Posterior cingulate gyrus (tissue), 11 donors: Measurements from ENCODE around the gene AMY2B.
"Not testable (repeated sequence)": the region's sequence is repeated elsewhere in the genome, so short reads cannot be mapped to it uniquely, and the experiment has no call there.

Experiments used
- DNase-seq, 10 donors: peaks; one replicate each; pipeline versions ENCODE4 v3.0.0 to v3.0.0-alpha.2; 2020 to 2021; ENCODE audit warnings: mixed read lengths in 3 of 10
- intact Hi-C: fragments of 100-400 bp; cut with DNase I; formaldehyde crosslinking; loops from one replicate; pipeline ENCODE4 v1.15.1; 2023

Gene AMY2B

DNA sequence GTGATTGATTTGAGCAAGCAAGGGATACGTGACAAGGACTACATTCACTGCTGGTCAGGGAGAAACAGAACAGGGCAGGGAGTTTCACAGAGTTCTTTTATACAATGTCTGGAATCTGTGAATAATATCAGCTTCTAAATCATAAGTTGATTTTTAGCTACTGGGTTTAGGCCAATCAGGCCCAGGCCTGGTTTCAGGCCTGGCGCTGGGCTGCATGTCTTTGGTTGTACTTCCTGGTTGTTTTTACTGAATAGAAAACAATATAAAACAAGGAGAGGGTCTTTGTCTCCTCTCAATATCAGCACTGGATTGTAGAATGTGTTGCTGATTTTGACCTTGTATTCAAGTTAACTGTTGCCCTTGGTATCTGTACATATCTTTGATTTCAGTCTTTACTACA lies 45.0 kb downstream of the AMY2B start:
- DNase-seq: no peak

DNA sequence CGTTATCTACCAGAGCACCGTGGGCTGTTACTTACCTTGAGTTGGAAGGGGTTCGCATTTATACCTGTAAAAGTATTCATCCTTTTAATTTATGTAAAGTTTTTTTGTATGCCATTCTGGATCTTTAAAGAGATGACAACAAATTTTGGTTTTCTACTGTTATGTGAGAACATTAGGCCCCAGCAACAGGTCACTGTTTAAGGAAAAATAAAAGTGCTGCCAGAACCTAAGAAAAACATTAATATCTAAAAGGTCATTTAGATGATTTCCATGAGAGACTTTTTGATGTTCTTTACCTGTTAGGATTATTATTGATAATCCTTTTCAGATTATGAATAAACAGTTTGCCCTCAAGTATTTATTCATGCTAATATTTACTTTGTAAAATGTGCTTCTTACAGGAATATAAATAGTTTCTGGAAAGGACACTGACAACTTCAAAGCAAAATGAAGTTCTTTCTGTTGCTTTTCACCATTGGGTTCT lies 45.6 kb downstream of the AMY2B start, which contains the start of gene AMY2A:
Gene AMY2A, plus strand, starts transcription at position 434 of the 484 bp plus-strand sequence. Its CDS starts 14 bp downstream, at position 448.
- intact Hi-C loops, DNase-seq: not testable (repeated sequence)

More for the DNA sequence above, 45.0 kb downstream of the AMY2B start:
- intact Hi-C loops: no loop called here

DNA sequence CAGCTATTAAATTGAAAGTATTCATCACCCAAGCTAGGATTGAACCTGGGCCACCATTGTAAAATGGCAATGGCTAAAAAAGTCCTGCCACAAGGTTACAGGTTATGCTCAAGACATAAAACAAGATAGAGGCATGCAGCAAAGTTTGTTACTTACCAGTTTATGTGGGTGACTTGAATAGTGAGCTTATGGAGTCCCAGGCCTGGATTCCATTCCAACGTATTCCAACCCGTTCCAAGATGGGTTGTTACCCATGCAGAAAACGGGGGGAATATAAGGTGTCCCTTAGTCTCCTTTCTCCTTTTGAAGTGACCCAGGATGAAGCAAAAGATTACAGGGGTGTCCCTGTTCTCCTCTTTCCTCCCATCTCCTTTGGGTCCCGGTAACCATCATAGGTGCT lies 56.0 kb downstream of the AMY2B start:
- DNase-seq, intact Hi-C loops: not testable (repeated sequence)
